Thyroid gland (tissue), 4 donors: ENCODE measurements around the gene FBXL2.

Experiments
- CTCF ChIP-seq, 6 experiments: fragments of 200-600 bp in 3 of 6; fragments of 450-650 bp in 3 of 6; sonication (generic) in 3 of 6; IDR thresholded peaks; one replicate each; pipeline ENCODE4 v1.5.1; 2016 to 2019; ENCODE audit warnings: antibody characterized with exemption in 6 of 6, mild to moderate bottlenecking in 2 of 6, inconsistent platforms in 1 of 6, moderate library complexity in 1 of 6
- POLR2A ChIP-seq, 2 donors: fragments of 450-650 bp; IDR thresholded peaks; one replicate each; pipeline ENCODE4 v1.6.1; 2017; ENCODE audit warnings: antibody characterized with exemption in 2 of 2, mild to moderate bottlenecking in 2 of 2, moderate library complexity in 1 of 2

DNA sequence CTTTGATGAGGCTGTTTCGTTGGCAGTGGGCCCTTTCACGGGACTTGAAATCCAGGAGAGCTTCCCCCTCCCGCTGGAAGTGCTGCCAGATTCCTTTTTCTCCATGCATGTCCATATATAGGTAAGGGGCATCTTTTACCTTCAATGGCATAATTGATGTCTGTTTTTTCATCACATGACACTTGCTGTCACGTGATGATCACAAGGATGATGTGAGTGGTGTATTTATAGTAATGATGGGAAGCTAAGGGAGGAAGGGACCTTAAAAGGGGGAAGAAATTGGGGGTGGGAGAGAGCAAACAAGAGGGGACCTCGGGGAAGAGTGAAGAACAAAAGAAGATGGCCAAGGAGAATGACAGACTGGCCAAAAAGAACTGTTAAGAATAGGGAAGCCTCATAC is 47.3 kb upstream of the FBXL2 start:
- no peak for TF ChIP-seq CTCF (IDR thresholded peaks at IDR 0.05)
- no peak for TF ChIP-seq POLR2A (IDR thresholded peaks at IDR 0.05)
